BJ (cell line): Measurements from ENCODE around the gene DPEP1. TPM values are rescaled to one million over a fixed set of nuclear protein-coding genes. Genes with fewer than 3 reads are reported as not detected.

Experiments used
- CTCF ChIA-PET: fragments of 350-600 bp; formaldehyde crosslinking; extraction: SDS; loops from one replicate; lab custom pipeline; 2021; ENCODE audit warnings: antibody characterized with exemption, inconsistent platforms; lab: Yijun Ruan, JAX
- POLR2A ChIA-PET: fragments of 300-600 bp; sonication (Branson Sonifier 250); formaldehyde crosslinking; extraction: SDS; loops from one replicate; lab custom pipeline; 2021; ENCODE audit warnings: antibody characterized with exemption; lab: Charles Lee
- DNase-seq: peaks from one replicate; pipeline ENCODE4 v3.0.0-alpha.2; 2011; ENCODE audit warnings: low read depth
- H3K27me3 ChIP-seq: 2 replicates; pipeline ENCODE4 v1.6.0; 2011; ENCODE audit warnings: low read length; ENCODE audit not compliant: control insufficient read depth, insufficient read depth
- H3K36me3 ChIP-seq: 2 replicates; pipeline ENCODE4 v1.5.1; 2011; ENCODE audit warnings: low read length; ENCODE audit not compliant: control insufficient read depth, insufficient read depth
- H3K4me3 ChIP-seq: 2 replicates; pipeline ENCODE4 v1.5.1; 2011; ENCODE audit warnings: low read depth, mild to moderate bottlenecking, control low read depth, low read length
- CTCF ChIP-seq: IDR thresholded peaks from 2 replicates; pipeline ENCODE4 v1.5.1; 2011; ENCODE audit warnings: low read depth, mild to moderate bottlenecking, control low read depth, inconsistent platforms, low read length, moderate library complexity; ENCODE audit not compliant: insufficient read depth
- polyA plus RNA-seq: library from polyadenylated mRNA; depleted of rRNA; stranded (reverse); fragments of >200 nt; gene quantifications from 2 replicates; pipeline ENCODE4 v1.2.3, GENCODE V29; 2011

The DPEP1 gene
- polyA plus RNA-seq, 1 experiment, result not detected

GRCh38 chr16:89645122-89645521 is 31.7 kb downstream of the DPEP1 start:
- H3K36me3 ChIP-seq, result peaks cover 19% of the 10 kb centered on the region
- TF ChIP-seq CTCF, result no peak
- H3K4me3 ChIP-seq, result no peak overlapping the region
- ChIA-PET CTCF (interaction anchor here (0.9 to 2.2 kb wide), 3 partner anchors 69 to 80 kb away, joined by 3 to 6 read pairs (median 6); partner anchors contain the start of gene CPNE7), POLR2A (no interaction called here)
- no peak for DNase-seq
- H3K27me3 ChIP-seq, result no peaks in the 10 kb centered on the region

DNA sequence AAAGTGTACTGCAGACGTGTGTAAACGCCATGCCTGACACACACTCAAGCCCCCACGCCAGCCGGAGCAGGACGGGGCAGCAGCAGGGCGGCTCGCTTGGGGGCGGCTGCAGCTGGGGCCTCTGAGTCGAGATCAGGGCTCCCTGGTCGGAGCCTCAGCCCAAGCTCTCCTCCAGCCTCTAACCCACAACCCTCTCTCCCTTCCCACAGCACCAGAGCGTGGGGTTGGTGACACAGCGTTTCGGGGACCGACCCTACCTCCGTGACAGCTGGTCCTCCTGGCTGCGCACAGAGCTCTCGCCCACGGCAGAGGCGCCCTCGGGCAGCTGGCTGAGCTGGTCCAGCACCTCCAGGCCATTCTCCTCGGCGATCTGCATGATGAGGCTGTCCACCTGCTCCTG is 32.8 kb downstream of the DPEP1 start:
- no peak for DNase-seq
- ChIA-PET CTCF (interaction anchor here (0.5 to 2.2 kb wide), 4 partner anchors 67 to 81 kb away, joined by 3 to 6 read pairs (median 4); partner anchors contain the start of gene CPNE7), POLR2A (no interaction called here)
- H3K36me3 ChIP-seq, result peaks cover 26% of the 10 kb centered on the region
- no peak for TF ChIP-seq CTCF
- H3K4me3 ChIP-seq, result no peak overlapping the region
- H3K27me3 ChIP-seq, result no peaks in the 10 kb centered on the region

DNA sequence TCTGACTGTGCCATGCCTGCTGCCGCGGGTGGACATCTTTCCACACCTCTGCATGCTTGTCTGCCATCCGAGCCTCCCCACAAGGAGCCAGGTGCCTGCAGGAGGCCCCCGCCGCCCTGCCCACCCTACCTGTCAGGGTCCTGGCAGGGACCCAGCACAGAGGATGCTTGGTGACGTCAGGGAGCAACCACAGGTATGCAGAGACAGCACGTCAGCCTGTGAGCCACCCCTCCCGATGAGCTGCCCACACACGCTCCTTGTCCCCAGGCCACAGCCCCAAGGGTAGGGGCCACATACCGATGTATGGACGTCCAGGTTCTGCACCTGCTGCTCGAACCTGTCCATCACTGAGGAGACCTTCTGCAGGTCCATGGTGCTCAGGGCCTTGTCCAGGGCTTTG is 33.5 kb downstream of the DPEP1 start:
- H3K36me3 ChIP-seq, result peaks cover 27% of the 10 kb centered on the region
- POLR2A ChIA-PET, result no interaction called here
- no peaks in the 10 kb centered on the region for H3K27me3 ChIP-seq
- no peak overlapping the region for H3K4me3 ChIP-seq
- CTCF ChIA-PET, result interaction anchor here (0.5 to 0.9 kb wide), 3 partner anchors 14 to 71 kb away, joined by 3 to 5 read pairs (median 3); partner anchors contain the start of gene CPNE7
- no peak for TF ChIP-seq CTCF
- no peak for DNase-seq

DNA sequence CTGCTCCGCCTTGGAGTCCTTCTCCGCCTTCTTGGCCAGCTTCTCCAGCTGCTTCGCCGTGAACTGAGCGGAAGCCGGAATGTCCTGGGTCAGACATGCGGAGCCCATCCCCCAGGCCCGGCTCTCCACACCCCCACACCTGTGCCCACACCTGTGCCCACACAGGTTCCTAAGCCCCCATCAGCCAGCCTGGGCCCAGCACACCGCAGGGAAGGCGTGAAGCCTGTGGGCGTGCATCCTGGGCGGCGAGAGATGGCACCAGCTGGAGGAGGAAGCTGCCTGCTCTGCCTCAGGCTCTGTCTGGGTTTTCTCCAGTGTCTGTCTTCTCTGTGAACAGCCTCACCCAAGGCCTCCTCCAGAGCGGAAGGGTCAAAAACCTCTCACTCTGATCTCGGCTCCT is 38.1 kb downstream of the DPEP1 start:
- POLR2A ChIA-PET, result no interaction called here
- Histone ChIP-seq H3K4me3 (no peak overlapping the region), H3K27me3 (no peaks in the 10 kb centered on the region), H3K36me3 (peaks cover 23% of the 10 kb centered on the region)
- CTCF ChIA-PET, result interaction anchor here (0.6 to 2.9 kb wide), 2 partner anchors 10 to 17 kb away, joined by 3 to 11 read pairs; no protein-coding TSS in a partner anchor
- DNase-seq, result no peak
- TF ChIP-seq CTCF, result no peak

DNA sequence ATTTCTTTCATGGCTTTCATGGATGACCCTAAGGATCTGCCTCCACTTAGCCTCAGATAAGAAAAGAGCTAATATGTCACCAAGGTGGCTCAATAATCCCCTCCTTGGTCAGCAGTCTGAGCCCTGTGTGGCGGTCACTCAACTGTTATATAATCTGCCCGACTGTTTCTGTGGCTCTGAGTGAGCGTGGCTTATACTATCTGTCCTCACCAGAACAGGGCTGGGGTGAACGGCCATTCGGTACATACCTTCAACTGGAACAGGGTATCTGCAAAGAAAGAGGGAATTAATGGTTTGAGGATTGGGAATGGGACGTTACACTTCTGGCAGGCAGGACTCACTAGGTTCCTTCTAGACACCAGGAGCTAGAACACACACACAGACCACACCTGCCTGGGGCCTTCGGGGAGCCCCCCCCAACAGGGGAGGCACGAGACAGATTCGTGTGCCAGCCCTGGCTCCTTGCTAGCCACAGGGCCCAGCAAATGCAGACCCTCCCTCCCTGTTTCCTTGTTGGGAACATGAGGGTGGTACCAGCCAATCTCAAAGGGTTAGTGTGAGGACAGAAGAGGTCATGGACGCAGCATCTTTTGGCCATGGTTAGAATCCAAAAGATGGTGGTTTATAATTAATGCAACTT is 40.3 kb downstream of the DPEP1 start:
- CTCF ChIA-PET, result interaction anchor here (1.6 kb wide), 1 partner anchor 12 kb away, joined by 5 read pairs; no protein-coding TSS in a partner anchor
- Histone ChIP-seq H3K36me3 (peaks cover 17% of the 10 kb centered on the region), H3K4me3 (no peak overlapping the region), H3K27me3 (no peaks in the 10 kb centered on the region)
- no peak for DNase-seq
- POLR2A ChIA-PET, result no interaction called here
- no peak for TF ChIP-seq CTCF
